GM23248 (cell line): ENCODE data around the gene TSN. TPM values are rescaled to one million over a fixed set of nuclear protein-coding genes. Genes with fewer than 3 reads are reported as not detected.

Source experiments
- DNase-seq: peaks from one replicate; pipeline ENCODE4 v3.0.0-alpha.2; 2015
- H2AFZ ChIP-seq: fragments of 200-600 bp; sonication (generic); 2 replicates; pipeline ENCODE4 v1.6.1; 2016; ENCODE audit warnings: antibody characterized with exemption
- H3F3A ChIP-seq: fragments of 200-600 bp; sonication (generic); 2 replicates; pipeline ENCODE4 v1.6.1; 2016; ENCODE audit warnings: mild to moderate bottlenecking, antibody characterized with exemption, mixed run types; ENCODE audit not compliant: insufficient read depth
- H3K27ac ChIP-seq: fragments of 200-600 bp; sonication (generic); 2 replicates; pipeline ENCODE4 v1.5.1; 2016; ENCODE audit warnings: mild to moderate bottlenecking
- H3K27me3 ChIP-seq: fragments of 200-600 bp; sonication (generic); replicated peaks from 2 replicates; pipeline ENCODE4 v1.6.1; 2016; ENCODE audit warnings: mild to moderate bottlenecking; ENCODE audit not compliant: insufficient read depth
- H3K36me3 ChIP-seq: fragments of 200-600 bp; sonication (generic); 2 replicates; pipeline ENCODE4 v1.6.1; 2016; ENCODE audit warnings: low read depth, mild to moderate bottlenecking
- H3K4me1 ChIP-seq: fragments of 200-600 bp; sonication (generic); 2 replicates; pipeline ENCODE4 v1.6.1; 2016; ENCODE audit warnings: mild to moderate bottlenecking; ENCODE audit not compliant: insufficient read depth
- H3K4me2 ChIP-seq: fragments of 200-600 bp; sonication (generic); one replicate; pipeline ENCODE4 v1.6.1; 2016; ENCODE audit warnings: mild to moderate bottlenecking; ENCODE audit not compliant: unreplicated experiment
- H3K4me3 ChIP-seq: fragments of 200-600 bp; sonication (generic); 2 replicates; pipeline ENCODE4 v1.5.1; 2016; ENCODE audit warnings: mild to moderate bottlenecking
- H3K79me2 ChIP-seq: fragments of 200-600 bp; sonication (generic); 2 replicates; pipeline ENCODE4 v1.6.1; 2016; ENCODE audit warnings: mild to moderate bottlenecking; ENCODE audit not compliant: insufficient read depth
- H3K9ac ChIP-seq: fragments of 200-600 bp; sonication (generic); 2 replicates; pipeline ENCODE4 v1.6.1; 2016; ENCODE audit warnings: mild to moderate bottlenecking
- H3K9me2 ChIP-seq: fragments of 200-600 bp; sonication (generic); 2 replicates; pipeline ENCODE4 v1.6.1; 2016; ENCODE audit warnings: mixed run types, mild to moderate bottlenecking, moderate library complexity; ENCODE audit not compliant: insufficient read depth
- H3K9me3 ChIP-seq: fragments of 200-600 bp; sonication (generic); one replicate; pipeline ENCODE4 v1.6.1; 2017; ENCODE audit warnings: low read depth
- H4K20me1 ChIP-seq: fragments of 200-600 bp; sonication (generic); 2 replicates; pipeline ENCODE4 v1.6.0; 2016; ENCODE audit not compliant: insufficient read depth
- EZH2 ChIP-seq: fragments of 200-600 bp; sonication (generic); IDR thresholded peaks from 2 replicates; pipeline ENCODE4 v1.6.1; 2018; ENCODE audit warnings: antibody characterized with exemption, mild to moderate bottlenecking; ENCODE audit not compliant: insufficient read depth, poor library complexity, severe bottlenecking
- EZH2phosphoT487 ChIP-seq: fragments of 200-600 bp; sonication (generic); IDR thresholded peaks from 2 replicates; pipeline ENCODE4 v1.6.1; 2018; ENCODE audit warnings: antibody characterized with exemption, moderate library complexity, mild to moderate bottlenecking, low read depth; ENCODE audit not compliant: insufficient read depth
- WGBS, 2 experiments: methylation state at CpG; one replicate each; pipeline ENCODE4 v1.1.6; 2015 to 2017; ENCODE audit warnings: low lambda C conversion rate in 2 of 2, low coverage in 1 of 2; ENCODE audit errors: missing lambda C conversion rate in 2 of 2; 5-methylcytosine and 5-hydroxymethylcytosine counted together
- in situ Hi-C: fragments of 300-500 bp; cut with MboI; formaldehyde crosslinking; loops from 2 replicates; pipeline ENCODE4 v1.15.0; 2020
- polyA plus RNA-seq: library from polyadenylated mRNA; unstranded; fragments of >200 nt; fragmentation: Nextera tagmentation; extraction: Ambion mirVana; gene quantifications from 2 replicates; pipeline ENCODE4 v1.2.1, GENCODE V29; 2016
- total RNA-seq: library from RNA; depleted of rRNA; stranded (reverse); fragments of >200 nt; shearing (Covaris generic); gene quantifications from 2 replicates; pipeline ENCODE4 v1.2.3, GENCODE V29; 2014

The TSN gene
- total and polyA plus RNA-seq, 2 experiments from 2014 or later, result 65.7 to 74.6 TPM

DNA sequence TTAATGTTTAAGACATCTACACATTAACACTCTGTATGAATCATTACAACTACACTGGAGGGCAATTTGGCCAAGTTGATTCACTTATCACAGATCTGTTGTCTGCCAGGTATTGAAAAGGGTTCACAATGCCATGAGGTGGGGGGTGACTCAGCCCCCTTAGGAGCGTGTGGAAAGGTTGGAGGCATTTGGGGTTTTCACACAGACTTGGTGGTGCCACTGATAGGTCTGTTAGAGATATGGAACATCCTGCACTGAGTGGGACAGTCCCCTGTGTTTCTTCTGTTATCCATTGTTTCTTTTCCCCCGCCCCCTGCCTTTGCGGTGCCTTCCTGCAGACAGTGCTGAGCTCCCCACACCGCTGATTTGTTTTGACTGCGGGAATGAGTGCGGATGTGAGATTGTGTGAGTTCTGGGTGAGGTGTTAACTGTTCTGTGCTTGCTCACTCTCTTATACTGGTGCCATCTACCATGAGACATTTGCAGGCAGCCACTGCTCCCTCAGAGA, 9.3 kb upstream of the TSN start:
- 62 to 70% methylated on average over 6 of the region's 6 CpGs for WGBS, 2 experiments
- no peak overlapping the region for H3K27ac ChIP-seq
- in situ Hi-C loops, result no loop called here

DNA sequence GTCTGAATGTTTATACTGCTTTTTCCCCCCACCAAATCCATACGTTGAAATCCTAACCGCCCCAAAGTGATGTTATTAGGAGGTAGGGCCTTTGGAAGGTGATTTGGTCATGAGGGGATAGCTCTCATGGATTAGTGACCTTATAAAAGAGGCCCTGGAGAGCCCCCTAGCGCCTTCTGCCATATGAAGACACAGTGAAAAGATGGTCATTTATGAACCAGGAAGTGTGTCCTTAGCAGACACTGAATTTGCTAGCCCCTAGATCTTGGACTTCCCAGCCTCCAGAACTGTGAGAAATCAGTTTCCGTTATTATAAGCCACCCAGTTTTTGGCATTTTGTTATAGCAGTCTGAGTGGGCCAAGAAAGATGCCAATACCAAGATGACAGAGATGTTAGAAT, 7.2 kb upstream of the TSN start:
- H4K20me1 ChIP-seq, result no peaks in the 10 kb centered on the region
- H3K27me3 ChIP-seq, result no peaks in the 10 kb centered on the region
- H3K79me2 ChIP-seq, result no peaks in the 10 kb centered on the region
- H3K4me3 ChIP-seq, result no peak overlapping the region
- peak; percentile 62 for DNase-seq
- no peaks in the 10 kb centered on the region for H3F3A ChIP-seq
- no peak overlapping the region for H3K4me2 ChIP-seq
- WGBS, 2 experiments, result 49 to 55% methylated on average over 4 of the region's 4 CpGs
- peak overlapping the region; percentile 93 for H2AFZ ChIP-seq
- H3K9me3 ChIP-seq, result no peaks in the 10 kb centered on the region
- TF ChIP-seq EZH2, result no peak
- TF ChIP-seq EZH2phosphoT487, result no peak
- in situ Hi-C loops, result no loop called here
- no peaks in the 10 kb centered on the region for H3K4me1 ChIP-seq
- H3K27ac ChIP-seq, result no peak overlapping the region
- H3K9ac ChIP-seq, result no peak overlapping the region
- no peaks in the 10 kb centered on the region for H3K36me3 ChIP-seq
- H3K9me2 ChIP-seq, result no peaks in the 10 kb centered on the region

More for the DNA sequence above, 9.3 kb upstream of the TSN start:
- no peaks in the 10 kb centered on the region for H3K79me2 ChIP-seq
- H3K9ac ChIP-seq, result no peak overlapping the region
- H3K9me3 ChIP-seq, result no peaks in the 10 kb centered on the region
- H4K20me1 ChIP-seq, result no peaks in the 10 kb centered on the region
- no peak overlapping the region for H2AFZ ChIP-seq
- no peaks in the 10 kb centered on the region for H3K9me2 ChIP-seq
- H3K4me1 ChIP-seq, result no peaks in the 10 kb centered on the region
- no peaks in the 10 kb centered on the region for H3F3A ChIP-seq
- TF ChIP-seq EZH2phosphoT487 (no peak), EZH2 (no peak)
- no peak overlapping the region for H3K4me3 ChIP-seq
- no peak for DNase-seq
- no peaks in the 10 kb centered on the region for H3K27me3 ChIP-seq
- H3K4me2 ChIP-seq, result no peak overlapping the region
- H3K36me3 ChIP-seq, result no peaks in the 10 kb centered on the region

DNA sequence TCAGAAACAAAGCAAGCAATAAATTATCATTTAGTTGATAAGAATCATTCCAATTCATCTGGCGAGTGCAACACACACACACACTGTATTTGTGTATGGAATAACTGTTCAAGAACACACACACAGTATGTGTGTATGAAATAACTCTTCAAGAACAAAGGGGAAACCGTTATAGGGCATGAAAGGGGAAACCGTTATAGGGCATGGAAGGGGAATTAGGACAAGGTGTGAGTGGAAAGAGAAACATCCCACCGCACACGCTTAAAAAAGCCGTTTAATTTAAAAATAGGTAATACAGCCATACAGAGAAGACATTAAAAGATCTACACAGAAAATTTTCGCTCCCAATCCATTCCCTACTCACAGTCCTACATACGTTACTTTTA, 607 bp upstream of the TSN start:
- no peak overlapping the region for H3K27ac ChIP-seq
- peak overlapping the region; percentile 94 for H3K4me3 ChIP-seq

DNA sequence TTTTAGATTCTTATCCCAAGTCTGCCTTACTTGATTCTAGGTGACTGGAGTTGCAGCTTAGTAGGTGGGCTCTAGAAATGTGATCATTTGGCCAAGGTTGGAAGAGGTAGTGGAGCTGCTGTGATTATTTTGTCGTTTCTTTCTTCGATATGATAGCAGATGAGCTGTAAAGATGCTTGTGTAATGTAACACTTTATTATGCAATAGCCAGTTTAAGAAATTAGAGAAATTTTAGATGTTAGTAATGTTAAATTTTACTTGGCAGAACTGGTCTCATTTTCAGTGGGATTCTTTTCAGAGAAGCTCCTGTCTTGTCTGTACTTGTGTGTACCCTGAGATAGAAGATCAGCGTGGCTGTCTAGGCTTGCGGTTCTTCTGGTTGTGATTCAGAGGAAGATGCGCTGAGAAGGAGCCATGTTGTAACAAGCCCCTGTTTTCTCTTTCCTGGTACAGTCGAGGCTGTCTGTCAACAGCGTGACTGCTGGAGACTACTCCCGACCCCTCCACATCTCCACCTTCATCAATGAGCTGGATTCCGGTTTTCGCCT, 9.3 kb downstream of the TSN start:
- H3K27me3 ChIP-seq, result no peaks in the 10 kb centered on the region
- H3K9me3 ChIP-seq, result no peaks in the 10 kb centered on the region
- peaks cover 8% of the 10 kb centered on the region; the same call in 1 of the 2 replicates for H3F3A ChIP-seq
- peaks cover 15% of the 10 kb centered on the region; the same call in 1 of the 2 replicates for H3K79me2 ChIP-seq
- 93 to 96% methylated on average over 10 of the region's 10 CpGs for WGBS, 2 experiments
- H3K27ac ChIP-seq, result no peak overlapping the region
- no peak overlapping the region for H3K9ac ChIP-seq
- H3K9me2 ChIP-seq, result no peaks in the 10 kb centered on the region
- no peaks in the 10 kb centered on the region for H4K20me1 ChIP-seq
- no peak for TF ChIP-seq EZH2
- H3K4me3 ChIP-seq, result no peak overlapping the region
- no peak for DNase-seq
- H3K4me1 ChIP-seq, result no peaks in the 10 kb centered on the region
- in situ Hi-C loops, result no loop called here
- H3K4me2 ChIP-seq, result no peak overlapping the region
- H2AFZ ChIP-seq, result no peak overlapping the region
- H3K36me3 ChIP-seq, result peaks cover 65% of the 10 kb centered on the region

More for the DNA sequence above, 607 bp upstream of the TSN start:
- Histone ChIP-seq H3K9me2 (no peaks in the 10 kb centered on the region), H3K9me3 (no peaks in the 10 kb centered on the region), H3K4me2 (peak overlapping the region; percentile 89), H3F3A (no peaks in the 10 kb centered on the region; the same call in 1 of the 2 replicates), H3K79me2 (peaks cover 49% of the 10 kb centered on the region), H3K27me3 (no peaks in the 10 kb centered on the region), H3K4me1 (peaks cover 15% of the 10 kb centered on the region), H2AFZ (peak overlapping the region; percentile 92), H3K36me3 (peaks cover 12% of the 10 kb centered on the region), H3K9ac (peak overlapping the region; percentile 76), H4K20me1 (0 out of 2 replicates have a peak, but pooled peaks cover 5% of the 10 kb centered on the region)
- TF ChIP-seq EZH2phosphoT487 (no peak), EZH2 (no peak)
- WGBS, 2 experiments, result 2 to 3% methylated on average over 8 of the region's 8 CpGs
- in situ Hi-C loops, result no loop called here
- no peak for DNase-seq
